ENCODE data around the gene DNMT1. TPM values are rescaled to one million over a fixed set of nuclear protein-coding genes. Genes with fewer than 3 reads are reported as not detected.

The DNMT1 gene
- total RNA-seq, 2 donors from 2014 or later = 163 to 189 TPM

GRCh38 chr19:10191347-10191746 is 3.4 kb downstream of the DNMT1 start:
- Mint-ChIP-seq H3K27ac (peak overlapping the region; percentile 21), H3K4me3 (no peak overlapping the region), H3K4me1 (peaks cover 6% of the 10 kb centered on the region), H3K27me3 (ENCODE audit: insufficient read depth) (no peaks in the 10 kb centered on the region), H3K36me3 (ENCODE audit: low read depth) (peaks cover 12% of the 10 kb centered on the region), H3K9me3 (no peaks in the 10 kb centered on the region)
- no peaks in the 10 kb centered on the region for H3K27me3 ChIP-seq (ENCODE audit: control insufficient read depth, insufficient read depth, low read length, poor library complexity, severe bottlenecking)
- TF ChIP-seq CTCF (conservative IDR thresholded peaks at IDR 0.05) = no peak
- H3K36me3 ChIP-seq (ENCODE audit: control insufficient read depth, insufficient read depth, low read length) = peaks cover 33% of the 10 kb centered on the region
- H3K27ac ChIP-seq (ENCODE audit: low read depth, low read length) = no peak overlapping the region
- no peak overlapping the region for H3K4me3 ChIP-seq (ENCODE audit: low read length)
- H3K9ac ChIP-seq (ENCODE audit: extremely low read depth, low read length, poor library complexity, severe bottlenecking) = no peak overlapping the region
- no peaks in the 10 kb centered on the region for H3K4me1 ChIP-seq (ENCODE audit: control insufficient read depth, insufficient read depth, low read length)
- H3K9me3 ChIP-seq (ENCODE audit: control insufficient read depth, low read length) = no peaks in the 10 kb centered on the region
- WGBS, 2 experiments (ENCODE audit: insufficient coverage in 1 of 2, insufficient read length in 1 of 2) = 93 to 100% methylated on average over 2 of the region's 2 CpGs
- no peak for DNase-seq

- 94 to 98% methylated on average over 5 of the region's 5 CpGs for WGBS, 2 experiments (ENCODE audit: insufficient coverage in 1 of 2, insufficient read length in 1 of 2)
- Histone ChIP-seq H3K4me1 (ENCODE audit: control insufficient read depth, insufficient read depth, low read length) (no peaks in the 10 kb centered on the region), H3K27me3 (ENCODE audit: control insufficient read depth, insufficient read depth, low read length, poor library complexity, severe bottlenecking) (no peaks in the 10 kb centered on the region), H3K36me3 (ENCODE audit: control insufficient read depth, insufficient read depth, low read length) (peaks cover 37% of the 10 kb centered on the region), H3K9me3 (ENCODE audit: control insufficient read depth, low read length) (no peaks in the 10 kb centered on the region), H3K4me3 (ENCODE audit: low read length) (no peak overlapping the region), H3K9ac (ENCODE audit: extremely low read depth, low read length, poor library complexity, severe bottlenecking) (no peak overlapping the region), H3K27ac (ENCODE audit: low read depth, low read length) (no peak overlapping the region)
- H3K27ac Mint-ChIP-seq = peak overlapping the region; percentile 74
- TF ChIP-seq CTCF (conservative IDR thresholded peaks at IDR 0.05) = no peak
- no peaks in the 10 kb centered on the region for H3K27me3 Mint-ChIP-seq (ENCODE audit: insufficient read depth)
- no peak for DNase-seq
- H3K4me1 Mint-ChIP-seq = peaks cover 6% of the 10 kb centered on the region
- peaks cover 15% of the 10 kb centered on the region for H3K36me3 Mint-ChIP-seq (ENCODE audit: low read depth)
- H3K4me3 Mint-ChIP-seq = no peak overlapping the region
- no peaks in the 10 kb centered on the region for H3K9me3 Mint-ChIP-seq
These were observed 4.7 kb downstream of the DNMT1 start for GRCh38 chr19:10190026-10190425.

GRCh38 chr19:10189616-10190015 is 5.1 kb downstream of the DNMT1 start:
- Mint-ChIP-seq H3K27me3 (ENCODE audit: insufficient read depth) (no peaks in the 10 kb centered on the region), H3K4me1 (peaks cover 6% of the 10 kb centered on the region), H3K27ac (peak overlapping the region; percentile 74), H3K36me3 (ENCODE audit: low read depth) (peaks cover 15% of the 10 kb centered on the region), H3K4me3 (no peak overlapping the region), H3K9me3 (no peaks in the 10 kb centered on the region)
- H3K9ac ChIP-seq (ENCODE audit: extremely low read depth, low read length, poor library complexity, severe bottlenecking) = no peak overlapping the region
- no peak for DNase-seq
- no peaks in the 10 kb centered on the region for H3K27me3 ChIP-seq (ENCODE audit: control insufficient read depth, insufficient read depth, low read length, poor library complexity, severe bottlenecking)
- TF ChIP-seq CTCF (conservative IDR thresholded peaks at IDR 0.05) = no peak
- no peak overlapping the region for H3K27ac ChIP-seq (ENCODE audit: low read depth, low read length)
- no peaks in the 10 kb centered on the region for H3K9me3 ChIP-seq (ENCODE audit: control insufficient read depth, low read length)
- no peaks in the 10 kb centered on the region for H3K4me1 ChIP-seq (ENCODE audit: control insufficient read depth, insufficient read depth, low read length)
- WGBS, 2 experiments (ENCODE audit: insufficient coverage in 1 of 2, insufficient read length in 1 of 2) = 97 to 100% methylated on average over 4 to 5 of the region's 5 CpGs
- H3K36me3 ChIP-seq (ENCODE audit: control insufficient read depth, insufficient read depth, low read length) = peaks cover 37% of the 10 kb centered on the region
- no peak overlapping the region for H3K4me3 ChIP-seq (ENCODE audit: low read length)
